ENCODE data around the gene AK5.

AK5 gene

GRCh38 chr1:77590651-77591050 lies 308.8 kb downstream of the AK5 start:
- DNase-seq (ENCODE audit: low spot score), result no peak

- DNase-seq (ENCODE audit: low spot score), result no peak
These were observed 311.1 kb downstream of the AK5 start for GRCh38 chr1:77592906-77593305.

- no peak for DNase-seq (ENCODE audit: low spot score)
These were observed 312.7 kb downstream of the AK5 start for GRCh38 chr1:77594366-77595112.

- no peak for DNase-seq (ENCODE audit: low spot score)
These were observed 315.5 kb downstream of the AK5 start for GRCh38 chr1:77597310-77597709.

- DNase-seq (ENCODE audit: low spot score), result peak; percentile 68
These were observed 323.6 kb downstream of the AK5 start for GRCh38 chr1:77605246-77606026.

- no peak for DNase-seq (ENCODE audit: low spot score)
These were observed 327.1 kb downstream of the AK5 start for GRCh38 chr1:77608893-77609292.

Data from pons (tissue), 1 donor.